T follicular helper cell (primary cell): ENCODE data around the gene NSD2.
"Not testable (repeated sequence)": the region's sequence is repeated elsewhere in the genome, so short reads cannot be mapped to it uniquely, and the experiment has no call there.

Experiments
- DNase-seq: peaks from one replicate; pipeline ENCODE4 v3.0.0-alpha.2; 2020; ENCODE audit warnings: low read depth

Gene NSD2

GRCh38 chr4:1985780-1986577, 114.8 kb downstream of the NSD2 start:
- no peak for DNase-seq

GRCh38 chr4:1986578-1987210, 115.5 kb downstream of the NSD2 start:
- no peak for DNase-seq

DNA sequence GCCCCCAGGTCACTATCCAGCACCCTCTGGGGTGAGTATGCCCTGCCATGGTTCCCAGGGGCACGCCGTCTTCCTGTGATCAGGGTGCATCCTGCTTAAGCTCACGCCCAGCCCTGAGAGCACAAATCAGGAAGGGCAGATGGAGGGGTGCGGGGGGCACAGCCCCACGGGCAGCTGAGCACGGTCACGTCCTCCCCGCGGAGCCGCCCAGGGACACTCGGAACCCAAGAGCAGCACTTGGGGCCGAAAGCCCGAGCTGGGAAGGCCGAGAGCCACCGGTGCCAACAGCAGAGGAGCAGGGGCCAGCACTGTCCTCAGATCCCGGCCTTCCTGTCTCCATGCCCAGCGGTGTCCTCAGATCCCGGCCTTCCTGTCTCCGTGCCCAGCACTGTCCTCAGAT, 116.1 kb downstream of the NSD2 start:
- DNase-seq = no peak

DNA sequence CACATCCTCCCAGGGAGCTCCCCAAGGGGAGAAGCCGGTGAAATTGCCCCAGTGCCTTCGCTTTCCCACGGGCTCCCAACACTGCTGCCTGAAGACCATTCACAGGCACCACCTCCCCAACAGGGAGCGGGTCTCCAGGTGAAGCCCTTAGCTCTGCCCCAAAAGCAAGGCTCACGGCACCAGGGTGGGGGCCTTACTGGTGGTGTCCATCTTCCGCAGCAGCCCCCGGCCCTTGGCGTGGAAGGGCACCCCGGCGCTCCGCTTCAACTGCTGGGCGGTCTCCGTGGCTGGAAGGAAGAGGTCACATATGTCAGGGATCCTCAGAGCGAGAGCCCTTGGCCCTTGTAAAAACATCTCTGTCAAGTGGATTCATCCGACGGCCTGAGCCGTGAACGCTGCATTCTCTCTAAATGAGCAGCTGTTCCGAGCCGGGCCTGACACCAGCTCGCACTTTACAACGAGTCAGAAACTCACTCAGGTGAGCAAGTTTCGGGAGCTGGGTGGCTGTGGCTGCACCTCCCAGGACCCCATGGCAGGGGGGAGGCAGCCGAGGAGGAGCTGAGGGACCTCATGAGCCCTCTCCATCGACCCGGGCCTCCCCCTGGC, 116.6 kb downstream of the NSD2 start:
- DNase-seq = no peak

GRCh38 chr4:1988327-1988724, 117.1 kb downstream of the NSD2 start:
- DNase-seq = no peak

- no peak for DNase-seq
These were observed 118.5 kb downstream of the NSD2 start for GRCh38 chr4:1989533-1990347.

DNA sequence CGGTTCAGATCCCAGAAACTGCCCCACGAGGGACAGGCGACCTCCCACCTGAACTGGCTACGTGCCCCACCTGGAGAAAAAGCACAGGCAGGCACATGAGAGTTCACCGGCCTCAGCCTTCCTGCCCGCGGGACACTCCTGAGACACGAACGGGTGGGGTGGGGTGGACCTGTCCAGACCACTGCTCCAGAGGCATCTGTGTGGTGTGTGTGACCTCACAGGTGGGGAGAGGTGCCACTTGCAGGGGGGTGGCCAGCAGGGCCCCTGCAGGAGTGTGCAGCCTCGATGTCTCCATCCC, 119.1 kb downstream of the NSD2 start:
- DNase-seq = no peak

DNA sequence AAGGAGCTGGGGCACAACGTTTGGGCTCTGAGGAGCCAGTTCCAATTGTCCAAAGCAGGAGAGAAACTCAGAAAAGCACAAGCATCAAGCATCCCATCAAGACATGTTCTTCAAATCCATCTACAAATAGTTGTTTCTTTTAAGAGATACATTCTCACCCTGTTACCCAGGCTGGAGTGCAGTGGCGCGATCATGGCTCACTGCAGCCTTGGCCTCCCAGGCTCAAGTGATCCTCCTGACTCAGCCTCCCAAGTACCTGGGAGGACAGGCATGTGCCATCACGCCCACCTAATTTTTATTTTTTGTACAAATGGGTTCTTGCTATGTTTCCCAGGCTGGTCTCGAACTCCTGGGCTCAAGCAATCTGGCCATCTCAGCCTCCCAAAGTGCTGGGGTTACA, 119.5 kb downstream of the NSD2 start:
- DNase-seq = no peak

GRCh38 chr4:1991087-1991486, 119.9 kb downstream of the NSD2 start:
- no peak for DNase-seq

- DNase-seq = no peak
These were observed 120.6 kb downstream of the NSD2 start for GRCh38 chr4:1991596-1992434.

- DNase-seq = no peak
These were observed 121.4 kb downstream of the NSD2 start for GRCh38 chr4:1992468-1993168.

- DNase-seq = no peak
These were observed 122.0 kb downstream of the NSD2 start for GRCh38 chr4:1993169-1993516.

DNA sequence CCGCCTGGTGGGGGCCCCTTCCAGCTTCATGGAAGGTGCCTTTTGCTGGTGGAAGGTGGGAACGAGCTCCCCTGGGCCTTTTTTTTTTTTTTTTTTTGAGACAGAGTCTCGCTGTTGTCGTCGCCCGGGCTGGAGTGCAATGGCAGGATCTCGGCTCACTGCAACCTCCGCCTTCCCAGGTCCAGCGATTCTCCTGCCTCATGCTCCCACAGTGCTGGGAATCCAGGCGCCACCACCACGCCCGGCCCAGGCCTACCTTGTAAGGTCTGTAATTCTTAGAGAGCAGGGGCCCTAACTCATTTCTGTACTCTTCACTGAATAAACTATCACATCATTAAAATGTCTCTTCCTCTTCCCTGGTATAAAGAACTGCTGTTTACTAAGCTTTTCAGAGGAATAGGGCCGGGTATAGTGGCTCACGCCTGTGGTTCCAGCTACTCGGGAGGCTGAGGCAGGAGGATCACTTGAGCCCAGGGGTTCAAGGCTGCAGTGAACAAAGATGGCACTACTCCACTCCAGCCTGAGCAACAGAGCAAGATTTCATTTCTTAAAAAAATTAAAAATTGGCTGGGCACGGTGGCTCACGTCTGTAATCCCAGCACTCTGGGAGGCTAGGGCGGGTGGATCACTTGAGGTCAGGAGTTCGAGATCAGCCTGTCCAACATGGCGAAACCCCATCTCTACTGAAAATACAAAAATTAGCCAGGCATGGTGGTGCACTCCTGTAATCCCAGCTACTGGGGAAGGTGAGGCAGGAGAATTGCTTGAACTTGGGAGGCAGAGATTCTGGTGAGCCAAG, 122.7 kb downstream of the NSD2 start:
- DNase-seq = not testable (repeated sequence)

- no peak for DNase-seq
These were observed 123.7 kb downstream of the NSD2 start for GRCh38 chr4:1994938-1995337.

DNA sequence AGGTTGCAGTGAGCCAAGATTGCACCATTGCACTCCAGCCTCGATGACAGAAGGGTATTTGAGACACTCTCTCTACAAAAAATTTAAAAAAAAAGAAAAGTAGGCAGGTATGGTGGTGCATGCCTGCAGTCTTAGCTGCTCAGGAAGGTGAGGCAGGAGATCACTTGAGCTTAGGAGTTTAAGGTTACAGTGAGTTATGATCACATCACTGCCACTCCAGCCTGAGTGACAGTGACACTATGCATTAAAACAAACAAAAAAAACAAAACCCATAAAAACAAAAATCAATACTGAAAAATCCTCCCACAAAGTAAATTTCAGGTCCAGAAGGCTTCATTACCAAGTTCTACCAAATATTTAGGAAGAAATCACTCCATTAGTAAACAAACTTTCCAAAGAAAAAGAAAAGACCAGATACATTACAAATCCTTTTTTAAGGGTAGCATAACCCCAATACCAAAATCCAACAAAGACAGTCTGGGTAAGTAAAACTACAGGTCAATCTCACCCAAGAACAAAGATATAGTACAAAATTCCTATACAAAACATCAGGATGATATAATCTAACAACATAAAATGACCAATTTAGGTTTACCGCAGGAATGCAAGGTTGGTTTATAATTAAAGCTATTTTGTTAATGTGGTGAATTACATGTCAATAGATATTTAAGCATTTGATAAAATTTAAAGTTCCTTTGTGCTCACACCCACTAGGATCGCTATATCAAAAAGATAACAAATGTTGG, 125.8 kb downstream of the NSD2 start:
- DNase-seq = no peak

- DNase-seq = no peak
These were observed 126.5 kb downstream of the NSD2 start for GRCh38 chr4:1997712-1998111.

GRCh38 chr4:1998296-1998695, 127.1 kb downstream of the NSD2 start:
- no peak for DNase-seq

DNA sequence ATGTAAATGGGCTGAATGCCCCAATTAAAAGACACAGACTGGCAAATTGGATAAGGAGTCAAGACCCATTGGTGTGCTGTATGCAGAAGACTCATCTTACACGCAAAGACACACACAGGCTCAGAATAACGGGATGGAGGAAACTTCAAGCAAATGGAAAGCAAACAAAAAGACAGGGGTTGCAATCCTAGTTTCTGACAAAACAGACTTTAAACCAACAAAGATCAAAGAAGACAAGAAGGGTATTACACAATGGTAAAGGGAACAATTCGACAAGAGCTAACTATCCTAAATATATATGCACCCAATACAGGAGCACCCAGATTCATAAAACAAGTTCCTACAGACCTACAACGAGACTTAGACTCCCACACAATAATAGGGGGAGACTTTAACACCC, 128.1 kb downstream of the NSD2 start:
- not testable (repeated sequence) for DNase-seq

DNA sequence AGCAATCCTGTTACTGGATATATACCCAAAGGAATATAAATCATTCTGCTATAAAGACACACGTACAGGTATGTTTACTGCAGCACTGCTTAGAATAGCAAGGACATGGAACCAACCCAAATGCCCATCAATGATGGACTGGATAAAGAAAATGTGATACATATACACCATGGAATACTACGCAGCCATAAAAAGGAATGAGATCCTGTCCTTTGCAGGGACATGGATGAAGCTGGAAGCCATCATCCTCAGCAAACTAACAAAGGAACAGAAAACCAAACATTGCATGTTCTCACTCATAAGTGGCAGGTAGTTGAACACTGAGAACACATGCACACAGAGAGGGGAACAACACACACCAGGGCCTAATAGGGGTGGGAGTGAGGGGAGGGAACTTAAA, 132.2 kb downstream of the NSD2 start:
- not testable (repeated sequence) for DNase-seq

- DNase-seq = no peak
These were observed 135.2 kb downstream of the NSD2 start for GRCh38 chr4:2006367-2006766.
